K562 (cell line): ENCODE measurements around the gene RASSF1. TPM values are rescaled to one million over a fixed set of nuclear protein-coding genes. Genes with fewer than 3 reads are reported as not detected.

Source experiments
- ARHGAP35 ChIP-seq: fragments of 450-650 bp; IDR thresholded peaks from 2 replicates; pipeline ENCODE4 v1.6.1; 2018; ENCODE audit not compliant: partially characterized antibody
- ARID1B ChIP-seq: fragments of 450-650 bp; IDR thresholded peaks from 2 replicates; pipeline ENCODE4 v1.6.1; 2016; ENCODE audit warnings: antibody characterized with exemption, mild to moderate bottlenecking, inconsistent platforms
- ATF7 ChIP-seq: fragments of 450-650 bp; IDR thresholded peaks from 2 replicates; pipeline ENCODE4 v1.7.1; 2014; ENCODE audit warnings: mild to moderate bottlenecking, moderate library complexity
- CBFA2T3 ChIP-seq: fragments of 450-650 bp; IDR thresholded peaks from 2 replicates; pipeline ENCODE4 v1.6.1; 2017
- CHCHD3 ChIP-seq: fragments of 250-450 bp; sonication (Bioruptor Pico); IDR thresholded peaks from 2 replicates; pipeline ENCODE4 v2.1.2; 2022; ENCODE audit warnings: mild to moderate bottlenecking
- JUN ChIP-seq, 2 experiments: sonication (generic) in 1 of 2; formaldehyde crosslinking in 1 of 2; IDR thresholded peaks; 2 replicates each; pipeline versions ENCODE4 v1.6.1 to v1.8.0; 2012 to 2022; ENCODE audit warnings: borderline replicate concordance in 2 of 2, mild to moderate bottlenecking in 2 of 2, improper control_type of control experiment in 1 of 2, low read depth in 1 of 2, low read length in 1 of 2, missing genetic modification reagents in 1 of 2
- KHSRP ChIP-seq: fragments of 450-650 bp; IDR thresholded peaks from 2 replicates; pipeline ENCODE4 v1.6.1; 2017
- MAFG ChIP-seq: fragments of 450-650 bp; conservative IDR thresholded peaks from 2 replicates; pipeline ENCODE4 v1.6.1; 2016; ENCODE audit warnings: missing genetic modification characterization, missing compliant biosample characterization
- MTA1 ChIP-seq: fragments of 450-650 bp; IDR thresholded peaks from 2 replicates; pipeline ENCODE4 v1.6.1; 2017; ENCODE audit warnings: borderline replicate concordance
- NCOR1 ChIP-seq: fragments of 450-650 bp; IDR thresholded peaks from 2 replicates; pipeline ENCODE4 v1.6.1; 2016; ENCODE audit warnings: mild to moderate bottlenecking, moderate library complexity
- NEUROD1 ChIP-seq: fragments of 150-350 bp; IDR thresholded peaks from 2 replicates; pipeline ENCODE4 v1.6.1; 2014; ENCODE audit warnings: borderline replicate concordance, low read length, low read depth; ENCODE audit not compliant: partially characterized antibody
- NR1H2 ChIP-seq: sonication (generic); formaldehyde crosslinking; IDR thresholded peaks from 2 replicates; pipeline ENCODE4 v1.4.0; 2020; ENCODE audit warnings: mild to moderate bottlenecking, missing genetic modification reagents
- NR2F6 ChIP-seq: fragments of 450-650 bp; formaldehyde crosslinking; IDR thresholded peaks from 2 replicates; pipeline ENCODE4 v1.4.0; 2020; ENCODE audit warnings: mild to moderate bottlenecking
- RB1 ChIP-seq: fragments of 450-650 bp; IDR thresholded peaks from 2 replicates; pipeline ENCODE4 v1.6.1; 2017; ENCODE audit warnings: low read depth, mild to moderate bottlenecking
- TEAD4 ChIP-seq, 2 experiments: sonication (generic) in 1 of 2; formaldehyde crosslinking in 1 of 2; IDR thresholded peaks; 2 replicates each; pipeline versions ENCODE4 v1.6.1 to v1.8.0; 2012 to 2022; ENCODE audit warnings: borderline replicate concordance in 1 of 2, inconsistent platforms in 1 of 2, low read length in 1 of 2, mild to moderate bottlenecking in 1 of 2, missing genetic modification reagents in 1 of 2
- TGIF2 ChIP-seq: sonication (generic); formaldehyde crosslinking; IDR thresholded peaks from 2 replicates; pipeline ENCODE4 v1.8.1; 2022; ENCODE audit warnings: mild to moderate bottlenecking, missing genetic modification reagents, moderate library complexity
- ZNF197 ChIP-seq: fragments of 200-800 bp; sonication (Bioruptor generic); IDR thresholded peaks from 2 replicates; pipeline ENCODE4 v1.6.1; 2016; ENCODE audit warnings: low read depth, missing genetic modification characterization, missing compliant biosample characterization
- polyA plus RNA-seq, 8 experiments: library from polyadenylated mRNA; depleted of rRNA in 4 of 8; stranded (reverse) in 5 of 8; unstranded in 3 of 8; fragments of >200 nt; fragmentation: Nextera tagmentation in 2 of 8; fragmentation: Illumina TruSeq in 1 of 8; extraction: Ambion mirVana in 2 of 8; extraction: Trizol in 1 of 8; gene quantifications; 2 replicates each; pipeline versions ENCODE4 v1.2.1 to v1.2.3, GENCODE V29; 2011 to 2014; ENCODE audit warnings: inconsistent platforms in 1 of 8, missing spikeins in 1 of 8
- total RNA-seq, 7 experiments: library from RNA; depleted of rRNA in 6 of 7; stranded (reverse); fragments of >200 nt in 6 of 7; fragmentation: Illumina TruSeq in 2 of 7; extraction: Trizol in 2 of 7; gene quantifications; 2 replicates each; pipeline versions ENCODE4 v1.2.1 to v1.2.3, GENCODE V29; 2011 to 2021; ENCODE audit warnings: low replicate concordance in 1 of 7
- TF ChIP-seq, protein P1 (sequence below), 2 experiments: fragments of 450-650 bp in 1 of 2; IDR thresholded peaks; 2 replicates each; pipeline ENCODE4 v1.6.1; 2011 to 2017; ENCODE audit warnings: low read depth in 2 of 2, antibody characterized with exemption in 1 of 2, borderline replicate concordance in 1 of 2, low read length in 1 of 2, mild to moderate bottlenecking in 1 of 2, mixed read lengths in 1 of 2; ENCODE audit not compliant: control insufficient read depth in 1 of 2
- TF ChIP-seq, protein P2 (sequence below): fragments of 250-450 bp; sonication (Bioruptor Pico); IDR thresholded peaks from 2 replicates; pipeline ENCODE4 v1.4.0; 2020; ENCODE audit warnings: mild to moderate bottlenecking, moderate library complexity
- TF ChIP-seq, protein P3 (sequence below): fragments of 450-650 bp; formaldehyde crosslinking; IDR thresholded peaks from 2 replicates; pipeline ENCODE4 v1.4.0; 2022; ENCODE audit warnings: missing genetic modification characterization
- TF ChIP-seq, protein P4 (sequence below): sonication (generic); formaldehyde crosslinking; IDR thresholded peaks from 2 replicates; pipeline ENCODE4 v1.9.0; 2022; ENCODE audit warnings: mild to moderate bottlenecking, missing genetic modification reagents

RASSF1 gene
- total and polyA plus RNA-seq, 9 of the 15 experiments (the other 6 are each of a cell fraction or from before 2014, with no cell fraction given): 3.6 to 57.1 (median 24.6) TPM

DNA sequence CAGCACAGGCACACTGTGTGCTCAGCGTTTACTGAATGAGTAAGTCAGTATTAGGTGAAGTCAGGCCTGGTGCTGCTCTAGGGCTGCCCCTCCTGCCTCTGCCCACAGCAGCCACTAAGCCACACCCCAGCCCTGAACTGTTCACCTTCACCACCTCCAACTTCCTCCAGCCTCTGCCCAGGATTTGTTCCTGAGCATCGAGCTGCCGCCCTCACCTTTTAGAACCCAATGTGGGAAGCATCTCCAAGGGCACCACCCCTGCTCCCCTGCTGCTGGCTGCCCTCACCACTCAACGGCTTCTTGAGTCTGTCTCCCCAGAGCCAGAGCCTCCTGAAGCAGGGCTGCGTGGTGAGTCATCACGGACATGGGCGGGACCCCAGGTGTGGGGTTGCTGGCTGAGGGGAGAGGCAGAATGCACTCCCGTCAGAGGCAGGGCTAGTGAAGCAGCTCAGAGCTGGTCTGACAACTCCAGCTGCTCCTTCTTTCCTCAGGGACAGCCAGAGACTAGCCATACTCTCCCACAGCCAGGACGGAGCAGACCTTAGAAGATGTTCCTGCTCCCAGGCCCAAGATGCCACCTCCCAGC lies 23.9 kb downstream of the RASSF1 start (continued):
- TF ChIP-seq, protein P1, sequence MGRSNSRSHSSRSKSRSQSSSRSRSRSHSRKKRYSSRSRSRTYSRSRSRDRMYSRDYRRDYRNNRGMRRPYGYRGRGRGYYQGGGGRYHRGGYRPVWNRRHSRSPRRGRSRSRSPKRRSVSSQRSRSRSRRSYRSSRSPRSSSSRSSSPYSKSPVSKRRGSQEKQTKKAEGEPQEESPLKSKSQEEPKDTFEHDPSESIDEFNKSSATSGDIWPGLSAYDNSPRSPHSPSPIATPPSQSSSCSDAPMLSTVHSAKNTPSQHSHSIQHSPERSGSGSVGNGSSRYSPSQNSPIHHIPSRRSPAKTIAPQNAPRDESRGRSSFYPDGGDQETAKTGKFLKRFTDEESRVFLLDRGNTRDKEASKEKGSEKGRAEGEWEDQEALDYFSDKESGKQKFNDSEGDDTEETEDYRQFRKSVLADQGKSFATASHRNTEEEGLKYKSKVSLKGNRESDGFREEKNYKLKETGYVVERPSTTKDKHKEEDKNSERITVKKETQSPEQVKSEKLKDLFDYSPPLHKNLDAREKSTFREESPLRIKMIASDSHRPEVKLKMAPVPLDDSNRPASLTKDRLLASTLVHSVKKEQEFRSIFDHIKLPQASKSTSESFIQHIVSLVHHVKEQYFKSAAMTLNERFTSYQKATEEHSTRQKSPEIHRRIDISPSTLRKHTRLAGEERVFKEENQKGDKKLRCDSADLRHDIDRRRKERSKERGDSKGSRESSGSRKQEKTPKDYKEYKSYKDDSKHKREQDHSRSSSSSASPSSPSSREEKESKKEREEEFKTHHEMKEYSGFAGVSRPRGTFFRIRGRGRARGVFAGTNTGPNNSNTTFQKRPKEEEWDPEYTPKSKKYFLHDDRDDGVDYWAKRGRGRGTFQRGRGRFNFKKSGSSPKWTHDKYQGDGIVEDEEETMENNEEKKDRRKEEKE (IDR thresholded peaks at IDR 0.05; ENCODE audit: borderline replicate concordance in 1 of 2, control insufficient read depth in 1 of 2, low read depth in 2 of 2, low read length in 1 of 2): no peak
- no peak for TF ChIP-seq NEUROD1
- TF ChIP-seq CBFA2T3: peak; percentile 9; the same call in 1 of the 2 replicates
- TF ChIP-seq RB1: no peak
- TF ChIP-seq ARHGAP35: no peak
- TF ChIP-seq NR2F6 (CRISPR knock-in tag): no peak
- TF ChIP-seq CHCHD3 (CRISPR knock-in tag): no peak
- no peak for TF ChIP-seq NCOR1
- TF ChIP-seq ATF7: 0 out of 2 replicates have a peak, but pooled peaks have one; percentile 15
- TF ChIP-seq, protein P2, sequence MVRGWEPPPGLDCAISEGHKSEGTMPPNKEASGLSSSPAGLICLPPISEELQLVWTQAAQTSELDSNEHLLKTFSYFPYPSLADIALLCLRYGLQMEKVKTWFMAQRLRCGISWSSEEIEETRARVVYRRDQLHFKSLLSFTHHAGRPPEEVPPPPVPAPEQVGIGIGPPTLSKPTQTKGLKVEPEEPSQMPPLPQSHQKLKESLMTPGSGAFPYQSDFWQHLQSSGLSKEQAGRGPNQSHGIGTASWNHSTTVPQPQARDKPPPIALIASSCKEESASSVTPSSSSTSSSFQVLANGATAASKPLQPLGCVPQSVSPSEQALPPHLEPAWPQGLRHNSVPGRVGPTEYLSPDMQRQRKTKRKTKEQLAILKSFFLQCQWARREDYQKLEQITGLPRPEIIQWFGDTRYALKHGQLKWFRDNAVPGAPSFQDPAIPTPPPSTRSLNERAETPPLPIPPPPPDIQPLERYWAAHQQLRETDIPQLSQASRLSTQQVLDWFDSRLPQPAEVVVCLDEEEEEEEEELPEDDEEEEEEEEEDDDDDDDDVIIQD (CRISPR knock-in tag): no peak
- no peak for TF ChIP-seq NR1H2 (CRISPR knock-in tag)
- TF ChIP-seq JUN (IDR thresholded peaks at IDR 0.05; ENCODE audit: borderline replicate concordance, low read depth, low read length): peak; percentile 78; the same call in 1 of the 2 replicates
- no peak for TF ChIP-seq JUN (CRISPR knock-in tag; IDR thresholded peaks at IDR 0.05; ENCODE audit: borderline replicate concordance)
- TF ChIP-seq MTA1: no peak
- TF ChIP-seq TEAD4 (IDR thresholded peaks at IDR 0.05; ENCODE audit: low read length): no peak
- no peak for TF ChIP-seq TEAD4 (CRISPR knock-in tag; IDR thresholded peaks at IDR 0.05; ENCODE audit: borderline replicate concordance)
- peak; percentile 44 for TF ChIP-seq ARID1B
- TF ChIP-seq, protein P3, sequence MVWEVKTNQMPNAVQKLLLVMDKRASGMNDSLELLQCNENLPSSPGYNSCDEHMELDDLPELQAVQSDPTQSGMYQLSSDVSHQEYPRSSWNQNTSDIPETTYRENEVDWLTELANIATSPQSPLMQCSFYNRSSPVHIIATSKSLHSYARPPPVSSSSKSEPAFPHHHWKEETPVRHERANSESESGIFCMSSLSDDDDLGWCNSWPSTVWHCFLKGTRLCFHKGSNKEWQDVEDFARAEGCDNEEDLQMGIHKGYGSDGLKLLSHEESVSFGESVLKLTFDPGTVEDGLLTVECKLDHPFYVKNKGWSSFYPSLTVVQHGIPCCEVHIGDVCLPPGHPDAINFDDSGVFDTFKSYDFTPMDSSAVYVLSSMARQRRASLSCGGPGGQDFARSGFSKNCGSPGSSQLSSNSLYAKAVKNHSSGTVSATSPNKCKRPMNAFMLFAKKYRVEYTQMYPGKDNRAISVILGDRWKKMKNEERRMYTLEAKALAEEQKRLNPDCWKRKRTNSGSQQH (CRISPR knock-in tag): no peak
- TF ChIP-seq, protein P4, sequence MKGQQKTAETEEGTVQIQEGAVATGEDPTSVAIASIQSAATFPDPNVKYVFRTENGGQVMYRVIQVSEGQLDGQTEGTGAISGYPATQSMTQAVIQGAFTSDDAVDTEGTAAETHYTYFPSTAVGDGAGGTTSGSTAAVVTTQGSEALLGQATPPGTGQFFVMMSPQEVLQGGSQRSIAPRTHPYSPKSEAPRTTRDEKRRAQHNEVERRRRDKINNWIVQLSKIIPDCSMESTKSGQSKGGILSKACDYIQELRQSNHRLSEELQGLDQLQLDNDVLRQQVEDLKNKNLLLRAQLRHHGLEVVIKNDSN (CRISPR knock-in tag): peak; percentile 17; the same call in 1 of the 2 replicates
- TF ChIP-seq KHSRP: no peak
- TF ChIP-seq TGIF2 (CRISPR knock-in tag): no peak
- no peak for TF ChIP-seq MAFG (tag)
- no peak for TF ChIP-seq ZNF197 (CRISPR knock-in tag)
